NCI-H446 (cell line): ENCODE measurements around the gene SPOPL.
"Not testable (repeated sequence)": the region's sequence is repeated elsewhere in the genome, so short reads cannot be mapped to it uniquely, and the experiment has no call there.

Source experiments
- DNase-seq, 2 experiments: peaks; one replicate each; lab custom pipeline; 2025; lab: John Stamatoyannopoulos, UW

The SPOPL gene

GRCh38 chr2:138501425-138502254 lies at the start of gene SPOPL:
Gene SPOPL, plus strand, starts transcription at chr2:138501770. Its CDS starts 48,447 bp downstream, at chr2:138550217.
- peak; percentile 72 to 90 for DNase-seq

DNA sequence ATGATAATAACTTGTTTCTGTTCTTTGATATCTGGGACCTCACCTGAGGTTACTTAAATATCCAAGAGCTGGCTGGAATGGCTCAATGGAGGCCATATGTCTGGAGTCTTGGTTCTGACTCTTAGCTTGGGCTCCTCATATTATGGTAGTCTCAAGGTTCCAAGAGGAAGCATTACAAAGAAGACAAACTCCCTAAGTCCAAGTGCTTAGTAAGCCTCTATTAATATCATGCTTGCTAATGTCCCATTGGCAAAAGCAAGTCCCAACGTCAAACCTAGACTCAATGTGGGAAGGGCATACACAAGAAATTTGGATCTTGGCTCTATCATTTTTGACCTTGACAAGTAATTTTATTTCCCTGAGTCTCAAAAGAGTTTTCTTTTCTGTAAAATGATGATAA lies 49.2 kb upstream of the SPOPL start:
- DNase-seq, result no peak

DNA sequence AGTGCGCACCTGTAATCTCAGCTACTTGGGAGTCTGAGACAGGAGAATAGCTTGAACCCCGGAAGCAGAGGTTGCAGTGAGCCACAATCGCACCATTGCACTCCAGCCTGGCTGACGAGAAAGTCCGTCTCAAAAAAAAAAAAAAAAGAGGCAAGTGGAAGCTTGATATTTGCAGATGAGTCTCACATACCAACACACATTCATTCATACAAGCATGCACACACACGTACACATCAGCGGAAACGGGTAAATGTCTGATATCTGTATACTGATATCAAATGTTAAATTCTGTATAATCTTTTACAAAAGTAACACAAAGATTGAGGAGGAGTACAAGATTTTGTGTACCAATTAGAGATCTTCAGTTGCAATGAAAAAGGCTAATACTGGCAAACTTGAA lies 47.8 kb upstream of the SPOPL start:
- DNase-seq, result no peak

GRCh38 chr2:138454761-138455160 lies 46.8 kb upstream of the SPOPL start:
- no peak for DNase-seq

DNA sequence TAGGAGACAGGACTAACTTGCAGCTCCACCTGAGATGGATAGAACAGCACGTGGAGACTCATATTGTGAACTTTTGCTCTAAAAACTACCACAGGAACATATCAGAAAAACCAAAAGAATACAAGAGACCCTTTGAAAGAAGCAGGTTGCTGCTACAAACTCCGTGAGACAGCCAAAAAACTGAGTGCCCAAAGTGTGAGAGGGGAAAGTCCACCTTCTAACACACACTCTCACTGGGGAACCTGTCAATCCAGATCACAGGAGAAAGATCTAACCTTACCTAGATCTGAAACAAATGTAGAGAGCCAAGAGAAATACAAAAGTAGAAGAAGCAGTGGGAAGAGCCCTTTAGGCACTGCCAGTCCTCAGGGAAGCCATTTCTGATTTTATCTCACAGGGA lies 46.3 kb upstream of the SPOPL start:
- no peak for DNase-seq

GRCh38 chr2:138455691-138456090 lies 45.9 kb upstream of the SPOPL start:
- DNase-seq, result no peak

GRCh38 chr2:138462689-138463088 lies 38.9 kb upstream of the SPOPL start:
- DNase-seq, result not testable (repeated sequence)

DNA sequence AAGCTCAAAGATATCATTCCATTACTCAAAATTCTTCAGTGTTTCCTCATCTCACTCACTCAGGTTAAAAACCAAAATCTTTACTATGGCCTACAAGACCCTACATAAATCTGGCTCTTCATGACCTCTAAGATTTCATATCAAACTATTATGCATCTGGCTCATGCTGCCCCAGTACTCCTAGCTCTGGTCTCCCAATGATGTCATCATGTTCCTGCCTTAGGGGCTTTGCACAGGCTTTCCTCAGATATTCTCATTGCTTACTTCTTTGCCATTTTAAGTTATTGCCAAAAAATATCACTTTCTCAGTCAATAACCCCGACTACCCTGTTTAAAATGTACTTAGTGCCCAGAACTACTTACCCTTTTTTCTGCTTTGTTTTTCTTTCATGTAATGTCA lies 33.0 kb upstream of the SPOPL start:
- no peak for DNase-seq

DNA sequence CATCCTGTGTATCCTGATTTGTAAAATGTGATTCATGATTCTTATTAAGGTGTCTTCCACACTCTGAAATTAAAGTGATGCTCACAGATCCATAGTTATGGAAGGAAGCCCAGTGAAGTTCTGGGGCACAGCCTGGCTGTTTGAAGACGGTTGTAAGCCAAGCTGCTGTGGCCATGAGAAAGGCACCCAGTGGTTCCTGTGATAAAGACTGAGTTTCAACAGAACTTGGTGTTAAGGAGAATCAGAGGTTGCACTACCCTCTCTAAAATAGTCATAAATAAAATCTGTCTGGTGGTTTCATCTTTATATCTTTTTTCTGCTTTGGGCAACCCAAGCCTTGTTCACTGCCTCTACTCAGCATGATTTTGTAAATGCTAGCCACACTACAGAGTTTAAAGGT lies 32.2 kb upstream of the SPOPL start:
- DNase-seq, result no peak

DNA sequence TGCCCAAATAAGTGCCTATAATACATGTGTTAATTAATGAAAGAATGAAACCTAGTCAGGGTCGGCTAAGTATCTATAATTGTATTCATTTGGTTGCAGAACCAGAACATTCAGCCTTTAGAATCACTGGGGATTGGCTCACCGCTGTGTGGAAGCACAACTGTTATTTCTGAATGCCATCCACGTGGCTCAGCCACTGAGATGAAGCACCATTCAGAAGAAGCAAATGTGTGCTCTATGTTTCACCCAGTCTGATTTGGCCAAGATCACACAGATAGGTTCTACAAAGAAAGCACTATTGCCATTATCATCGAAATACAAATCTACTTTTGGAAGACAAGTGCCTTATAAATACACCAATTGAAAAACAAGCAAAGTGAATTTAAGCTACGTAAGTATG lies 30.6 kb upstream of the SPOPL start:
- no peak for DNase-seq

DNA sequence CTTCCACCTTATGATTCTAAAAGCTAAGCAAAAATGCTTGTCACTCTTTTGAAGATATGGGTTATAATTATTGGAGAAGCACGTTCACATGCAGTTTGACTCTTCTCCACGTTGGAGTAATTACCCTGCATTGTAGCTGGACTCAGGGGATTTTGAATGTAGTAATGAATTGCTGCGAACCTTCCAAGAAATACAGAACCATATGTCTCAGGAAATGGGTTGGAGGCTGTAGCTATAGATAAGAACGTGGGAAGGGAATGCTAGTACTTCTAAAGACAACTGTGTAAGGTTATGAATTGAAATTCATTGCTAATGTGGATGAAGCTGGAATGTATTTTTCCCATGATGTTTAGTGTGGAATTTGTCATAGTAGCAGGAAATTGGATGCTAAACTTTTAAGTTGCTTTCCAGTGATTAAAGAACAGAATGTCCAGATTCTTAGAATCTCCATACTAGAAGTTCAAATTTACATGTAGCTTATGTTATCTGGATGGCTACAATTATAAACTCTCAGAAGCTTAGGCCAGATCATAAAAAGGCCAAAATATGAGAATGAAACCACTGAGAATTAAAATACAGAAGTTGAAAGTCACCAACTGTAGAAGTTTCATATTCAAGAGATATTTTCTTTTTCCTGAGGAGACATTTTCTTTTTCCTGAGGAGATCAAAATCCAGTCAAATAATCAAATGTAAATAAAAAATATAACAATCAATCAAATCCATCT lies 27.3 kb upstream of the SPOPL start:
- DNase-seq, result peak in 1 of 2 experiments; percentile 47

DNA sequence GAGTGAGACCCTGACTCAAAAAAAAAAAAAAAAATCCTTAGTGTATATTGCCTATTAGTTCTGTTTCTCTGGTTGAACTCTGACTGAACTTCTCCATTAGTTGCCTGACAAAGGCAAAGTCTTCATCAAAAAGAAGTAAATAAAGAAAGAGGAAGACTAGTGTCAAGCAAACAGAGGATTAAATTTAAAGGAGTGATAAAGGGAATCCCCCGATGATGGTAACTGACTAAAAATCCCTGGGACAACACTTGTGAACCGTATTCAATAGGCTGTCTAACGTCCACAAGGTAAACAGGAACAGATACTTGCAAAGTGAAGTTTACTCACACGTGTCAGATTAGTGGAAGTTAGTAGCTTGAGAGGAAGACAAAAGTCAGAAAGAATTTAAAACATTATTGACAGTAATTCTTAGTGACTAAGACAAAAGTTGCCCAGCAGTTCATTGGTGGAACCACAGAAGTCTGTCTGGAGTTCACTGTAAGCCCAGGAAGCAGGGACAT lies 26.2 kb upstream of the SPOPL start:
- DNase-seq, result no peak

DNA sequence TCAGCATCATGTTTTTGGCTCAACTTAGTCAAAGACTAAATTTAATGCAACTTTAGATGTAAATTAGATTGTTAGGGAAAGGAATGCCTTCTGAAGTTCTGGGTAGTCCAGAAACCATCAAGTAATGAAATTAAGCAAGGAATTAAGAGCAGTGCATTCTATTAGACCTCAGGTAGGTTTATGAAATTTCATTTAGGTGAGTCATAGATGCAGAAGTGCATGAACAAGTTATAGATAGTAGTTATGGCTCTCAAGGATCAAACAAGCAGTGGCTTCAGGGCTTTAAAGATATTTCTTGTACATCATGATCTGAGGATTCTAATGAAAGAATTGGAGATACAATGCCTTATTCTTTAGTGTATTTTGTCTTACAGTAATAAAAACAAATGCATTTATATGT lies 25.4 kb upstream of the SPOPL start:
- DNase-seq, result no peak

DNA sequence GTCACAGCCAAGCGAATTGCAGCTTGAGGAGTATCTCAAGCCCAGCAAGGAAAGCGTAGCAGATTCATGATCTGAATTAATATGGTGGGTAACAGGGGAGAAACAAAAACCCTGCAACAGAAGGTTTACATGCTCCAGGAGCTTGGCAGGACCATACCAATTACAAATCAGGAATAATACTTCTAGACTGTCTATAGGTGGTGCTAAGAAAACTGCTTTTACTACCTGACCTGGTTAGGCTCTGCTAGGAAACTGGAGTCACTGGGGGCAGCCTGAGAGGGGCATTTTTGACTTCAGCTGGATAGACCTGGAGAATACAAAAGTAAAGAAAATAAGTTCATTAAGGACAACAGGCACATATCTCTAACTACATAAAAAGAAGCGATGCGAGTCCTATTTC lies 24.6 kb upstream of the SPOPL start:
- peak in 1 of 2 experiments; percentile 45 for DNase-seq

DNA sequence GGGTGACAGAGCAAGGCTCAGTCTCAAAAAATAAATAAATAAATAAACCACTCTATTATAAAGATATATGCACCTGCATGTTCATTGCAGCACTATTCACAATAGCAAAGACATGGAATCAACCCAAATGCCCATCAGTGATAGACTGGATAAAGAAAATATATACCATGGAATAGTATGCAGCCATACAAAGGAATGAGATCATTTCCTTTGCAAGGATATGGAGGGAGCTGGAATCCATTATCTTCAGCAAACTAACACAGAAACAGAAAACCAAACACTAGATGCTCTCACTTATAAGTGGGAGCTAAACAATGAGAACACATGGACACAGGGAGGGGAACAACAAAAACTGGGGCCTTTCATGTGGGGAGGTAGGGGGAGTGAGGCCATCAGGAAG lies 18.8 kb upstream of the SPOPL start:
- DNase-seq, result not testable (repeated sequence)

GRCh38 chr2:138485019-138485418 lies 16.6 kb upstream of the SPOPL start:
- DNase-seq, result no peak

GRCh38 chr2:138486363-138487198 lies 15.0 kb upstream of the SPOPL start:
- no peak for DNase-seq

GRCh38 chr2:138490673-138491494 lies 10.7 kb upstream of the SPOPL start:
- DNase-seq, result no peak

GRCh38 chr2:138491495-138491862 lies 10.1 kb upstream of the SPOPL start:
- no peak for DNase-seq

- no peak for DNase-seq
These were observed 9.4 kb upstream of the SPOPL start for GRCh38 chr2:138492160-138492559.

GRCh38 chr2:138493334-138493733 lies 8.2 kb upstream of the SPOPL start:
- no peak for DNase-seq
